Caco-2 (cell line): ENCODE measurements around the gene DHRS11. TPM values are rescaled to one million over a fixed set of nuclear protein-coding genes. Genes with fewer than 3 reads are reported as not detected.

Experiments
- BruUV-seq: library from RNA; stranded (reverse); fragments of 400-500 nt; replicated peaks from 2 replicates; lab custom pipeline; 2021; lab: Mats Ljungman, UMichigan
- CTCF ChIA-PET: fragments of 300-600 bp; sonication (Branson Sonifier 250); formaldehyde crosslinking; loops from one replicate; lab custom pipeline; 2022; ENCODE audit warnings: antibody characterized with exemption; lab: Charles Lee
- POLR2A ChIA-PET: fragments of 300-600 bp; sonication (Branson Sonifier 250); formaldehyde crosslinking; loops from one replicate; lab custom pipeline; 2022; ENCODE audit warnings: antibody characterized with exemption; lab: Charles Lee
- DNase-seq, 2 experiments: peaks; one replicate each; pipeline versions ENCODE4 v3.0.0 to v3.0.0-alpha.2; 2020 to 2022
- H3K27me3 ChIP-seq: replicated peaks from 2 replicates; pipeline ENCODE4 v1.6.0; 2011; ENCODE audit warnings: low read length; ENCODE audit not compliant: control insufficient read depth, insufficient read depth
- H3K36me3 ChIP-seq: 2 replicates; pipeline ENCODE4 v1.5.1; 2011; ENCODE audit warnings: low read length; ENCODE audit not compliant: control insufficient read depth, insufficient read depth
- H3K4me1 ChIP-seq: fragments of 250-450 bp; sonication (Bioruptor Pico); 2 replicates; pipeline ENCODE4 v1.5.1; 2020; ENCODE audit warnings: mild to moderate bottlenecking
- H3K4me3 ChIP-seq: 2 replicates; pipeline ENCODE4 v1.5.1; 2011; ENCODE audit warnings: low read depth, mild to moderate bottlenecking, control low read depth, low read length
- H3K9me3 ChIP-seq: fragments of 250-450 bp; sonication (Bioruptor Pico); 2 replicates; pipeline ENCODE4 v1.5.1; 2020; ENCODE audit warnings: mild to moderate bottlenecking, moderate library complexity
- H3K27ac Mint-ChIP-seq: one replicate; pipeline ENCODE4 v1.8.0; 2022; ENCODE audit warnings: mixed read lengths; ENCODE audit not compliant: unreplicated experiment
- H3K27me3 Mint-ChIP-seq: one replicate; pipeline ENCODE4 v1.8.0; 2022; ENCODE audit warnings: mixed read lengths; ENCODE audit not compliant: insufficient read depth, unreplicated experiment
- H3K36me3 Mint-ChIP-seq: one replicate; pipeline ENCODE4 v1.8.0; 2022; ENCODE audit warnings: mild to moderate bottlenecking, mixed read lengths; ENCODE audit not compliant: insufficient read depth, unreplicated experiment
- H3K4me1 Mint-ChIP-seq: one replicate; pipeline ENCODE4 v1.8.0; 2022; ENCODE audit warnings: low read depth, mixed read lengths; ENCODE audit not compliant: unreplicated experiment
- H3K4me3 Mint-ChIP-seq: one replicate; pipeline ENCODE4 v1.8.0; 2022; ENCODE audit warnings: mild to moderate bottlenecking, moderate library complexity, mixed read lengths; ENCODE audit not compliant: unreplicated experiment
- H3K9me3 Mint-ChIP-seq: one replicate; pipeline ENCODE4 v1.8.0; 2022; ENCODE audit warnings: mixed read lengths; ENCODE audit not compliant: unreplicated experiment
- intact Hi-C: fragments of 100-400 bp; cut with micrococcal nuclease; formaldehyde crosslinking; loops from one replicate; pipeline ENCODE4 v1.10.0; 2022; ENCODE audit not compliant: unreplicated experiment
- total RNA-seq: library from RNA; stranded (reverse); gene quantifications from 2 replicates; pipeline ENCODE4 v1.2.3, GENCODE V29; 2022
- TF ChIP-seq, protein P1 (sequence below), 2 experiments: fragments of 200-600 bp in 1 of 2; IDR thresholded peaks; 1 replicate in 1 of 2; 2 replicates in 1 of 2; pipeline versions ENCODE4 v1.5.1 to v1.8.0; 2011 to 2022; ENCODE audit warnings: antibody characterized with exemption in 1 of 2, control low read depth in 1 of 2, inconsistent platforms in 1 of 2, low read depth in 1 of 2, low read length in 1 of 2, mild to moderate bottlenecking in 1 of 2, moderate library complexity in 1 of 2; ENCODE audit not compliant: insufficient read depth in 1 of 2, severe bottlenecking in 1 of 2, unreplicated experiment in 1 of 2

The DHRS11 gene
- total RNA-seq, 1 experiment from 2014 or later, result 44.7 TPM

DNA sequence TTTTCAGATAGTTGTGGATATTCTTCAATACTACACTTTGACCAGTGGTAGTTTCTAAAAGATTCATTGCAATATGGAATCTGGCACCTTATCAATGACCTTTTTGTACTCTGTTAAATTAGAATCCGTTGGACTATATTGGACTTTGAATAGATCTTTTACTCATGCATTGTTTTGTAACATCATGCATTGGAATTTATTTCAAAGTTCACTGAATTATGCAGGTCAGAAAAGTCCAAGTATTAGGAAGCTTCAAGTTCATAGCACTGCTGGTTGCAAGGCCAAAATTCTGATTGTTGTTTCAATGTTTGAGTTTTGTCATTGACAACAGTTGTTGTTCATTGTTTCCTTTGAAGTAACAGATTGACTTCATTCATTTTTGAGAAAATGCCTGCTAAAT is 7.9 kb upstream of the DHRS11 start:
- no peak for DNase-seq
- Histone ChIP-seq H3K27me3 (no peaks in the 10 kb centered on the region), H3K36me3 (peaks cover 3% of the 10 kb centered on the region), H3K4me1 (no peaks in the 10 kb centered on the region), H3K4me3 (no peak overlapping the region), H3K9me3 (no peaks in the 10 kb centered on the region)
- ChIA-PET CTCF (no interaction called here), POLR2A (no interaction called here)
- no TSS peak for BruUV-seq
- no peaks in the 10 kb centered on the region for H3K27me3 Mint-ChIP-seq
- peaks cover 85% of the 10 kb centered on the region for H3K36me3 Mint-ChIP-seq
- H3K27ac Mint-ChIP-seq, result no peak overlapping the region
- intact Hi-C loops, result no loop called here
- H3K4me3 Mint-ChIP-seq, result no peak overlapping the region
- H3K9me3 Mint-ChIP-seq, result no peaks in the 10 kb centered on the region
- no peaks in the 10 kb centered on the region for H3K4me1 Mint-ChIP-seq
- TF ChIP-seq, protein P1, sequence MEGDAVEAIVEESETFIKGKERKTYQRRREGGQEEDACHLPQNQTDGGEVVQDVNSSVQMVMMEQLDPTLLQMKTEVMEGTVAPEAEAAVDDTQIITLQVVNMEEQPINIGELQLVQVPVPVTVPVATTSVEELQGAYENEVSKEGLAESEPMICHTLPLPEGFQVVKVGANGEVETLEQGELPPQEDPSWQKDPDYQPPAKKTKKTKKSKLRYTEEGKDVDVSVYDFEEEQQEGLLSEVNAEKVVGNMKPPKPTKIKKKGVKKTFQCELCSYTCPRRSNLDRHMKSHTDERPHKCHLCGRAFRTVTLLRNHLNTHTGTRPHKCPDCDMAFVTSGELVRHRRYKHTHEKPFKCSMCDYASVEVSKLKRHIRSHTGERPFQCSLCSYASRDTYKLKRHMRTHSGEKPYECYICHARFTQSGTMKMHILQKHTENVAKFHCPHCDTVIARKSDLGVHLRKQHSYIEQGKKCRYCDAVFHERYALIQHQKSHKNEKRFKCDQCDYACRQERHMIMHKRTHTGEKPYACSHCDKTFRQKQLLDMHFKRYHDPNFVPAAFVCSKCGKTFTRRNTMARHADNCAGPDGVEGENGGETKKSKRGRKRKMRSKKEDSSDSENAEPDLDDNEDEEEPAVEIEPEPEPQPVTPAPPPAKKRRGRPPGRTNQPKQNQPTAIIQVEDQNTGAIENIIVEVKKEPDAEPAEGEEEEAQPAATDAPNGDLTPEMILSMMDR (IDR thresholded peaks at IDR 0.05; ENCODE audit: insufficient read depth in 1 of 2, low read depth in 1 of 2, low read length in 1 of 2, severe bottlenecking in 1 of 2, unreplicated experiment in 1 of 2), result no peak

- no peaks in the 10 kb centered on the region for H3K27me3 Mint-ChIP-seq
- intact Hi-C loops, result no loop called here
- H3K4me1 ChIP-seq, result peaks cover 2% of the 10 kb centered on the region
- no peak for DNase-seq
- peaks cover 4% of the 10 kb centered on the region for H3K4me1 Mint-ChIP-seq
- peaks cover 79% of the 10 kb centered on the region for H3K36me3 Mint-ChIP-seq
- H3K36me3 ChIP-seq, result peaks cover 3% of the 10 kb centered on the region
- CTCF ChIA-PET, result no interaction called here
- H3K4me3 Mint-ChIP-seq, result no peak overlapping the region
- no TSS peak for BruUV-seq
- POLR2A ChIA-PET, result no interaction called here
- TF ChIP-seq, protein P1 (IDR thresholded peaks at IDR 0.05; ENCODE audit: insufficient read depth in 1 of 2, low read depth in 1 of 2, low read length in 1 of 2, severe bottlenecking in 1 of 2, unreplicated experiment in 1 of 2), result no peak
- no peaks in the 10 kb centered on the region for H3K9me3 ChIP-seq
- no peak overlapping the region for H3K4me3 ChIP-seq
- H3K27ac Mint-ChIP-seq, result no peak overlapping the region
- no peaks in the 10 kb centered on the region for H3K9me3 Mint-ChIP-seq
- H3K27me3 ChIP-seq, result no peaks in the 10 kb centered on the region
These were observed 5.5 kb upstream of the DHRS11 start for GRCh38 chr17:36586138-36586537.

DNA sequence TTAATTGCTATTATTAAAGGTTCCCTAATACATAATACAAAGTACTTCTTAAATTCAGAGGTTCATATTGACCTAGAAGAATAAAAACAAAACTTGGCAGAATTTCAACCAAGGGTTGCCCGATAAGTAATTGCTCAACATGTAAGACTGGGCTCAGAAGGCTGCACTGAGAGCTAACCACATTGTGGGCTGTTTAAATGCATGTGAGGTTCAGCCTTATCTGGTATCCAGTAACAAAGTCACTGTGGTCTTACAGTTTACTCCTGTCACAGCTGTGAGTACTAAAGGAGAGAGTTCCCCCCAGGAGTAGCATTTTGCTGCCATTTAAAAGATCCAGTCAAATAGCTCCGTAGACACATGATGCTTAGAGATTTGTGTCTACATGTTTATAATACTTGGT is 1.6 kb upstream of the DHRS11 start:
- peaks cover 85% of the 10 kb centered on the region for H3K36me3 Mint-ChIP-seq
- ChIA-PET POLR2A (no interaction called here), CTCF (no interaction called here)
- H3K27me3 Mint-ChIP-seq, result no peaks in the 10 kb centered on the region
- no peak for DNase-seq
- no peak overlapping the region for H3K4me3 ChIP-seq
- H3K27me3 ChIP-seq, result no peaks in the 10 kb centered on the region
- TF ChIP-seq, protein P1 (IDR thresholded peaks at IDR 0.05; ENCODE audit: insufficient read depth in 1 of 2, low read depth in 1 of 2, low read length in 1 of 2, severe bottlenecking in 1 of 2, unreplicated experiment in 1 of 2), result no peak
- H3K9me3 Mint-ChIP-seq, result no peaks in the 10 kb centered on the region
- intact Hi-C loops, result loop anchor here (5.0 kb wide), 1 partner anchor 43 kb away; no protein-coding TSS in a partner anchor
- no TSS peak for BruUV-seq
- peaks cover 6% of the 10 kb centered on the region for H3K36me3 ChIP-seq
- peaks cover 27% of the 10 kb centered on the region for H3K4me1 ChIP-seq
- no peaks in the 10 kb centered on the region for H3K9me3 ChIP-seq
- H3K27ac Mint-ChIP-seq, result no peak overlapping the region
- H3K4me1 Mint-ChIP-seq, result peaks cover 24% of the 10 kb centered on the region
- no peak overlapping the region for H3K4me3 Mint-ChIP-seq
